ENCODE measurements around the gene HOATZ.

Gene HOATZ

DNA sequence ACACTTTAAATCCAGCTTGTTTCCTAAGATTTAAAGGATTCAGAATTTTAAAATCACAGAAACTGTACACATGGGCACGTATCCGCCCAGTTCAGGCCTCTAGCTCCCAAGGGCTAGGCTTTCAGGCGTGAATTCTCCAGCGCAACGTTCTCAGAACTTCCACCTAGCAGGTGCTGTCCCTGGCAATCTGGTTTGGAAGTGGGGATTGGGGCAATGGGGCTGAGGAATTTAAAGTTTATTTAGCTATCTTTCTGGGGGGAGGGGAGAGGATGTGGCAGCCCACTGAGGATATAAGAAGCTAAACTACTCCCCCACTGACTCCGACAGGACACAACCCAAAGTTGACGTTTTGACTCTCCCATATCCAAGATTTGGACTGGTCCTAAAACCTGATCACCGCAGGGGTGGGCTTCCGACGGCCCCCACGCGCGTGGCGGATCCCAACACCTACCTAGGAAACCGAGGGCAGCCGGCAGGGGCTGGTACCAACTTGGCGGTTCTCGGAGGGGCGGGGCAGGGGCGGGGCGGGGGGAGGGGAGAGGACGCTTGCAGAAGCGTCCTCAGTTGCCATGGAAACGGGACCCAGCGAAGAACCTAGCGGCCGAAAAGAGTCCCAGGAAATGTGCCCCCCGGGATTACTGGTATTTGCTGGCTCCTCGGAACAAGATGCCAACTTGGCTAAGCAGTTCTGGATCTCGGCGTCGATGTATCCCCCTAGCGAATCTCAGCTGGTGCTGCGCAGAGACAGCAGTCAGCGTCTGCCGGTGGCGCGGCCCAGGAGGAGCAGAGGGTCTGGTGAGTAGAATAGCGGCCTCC, at the start of gene HOATZ:
Gene HOATZ, plus strand, starts transcription at position 563 of the 816 bp plus-strand sequence. Its CDS starts 7 bp downstream, at position 570.
- no peak for DNase-seq (ENCODE audit: low read depth)

DNA sequence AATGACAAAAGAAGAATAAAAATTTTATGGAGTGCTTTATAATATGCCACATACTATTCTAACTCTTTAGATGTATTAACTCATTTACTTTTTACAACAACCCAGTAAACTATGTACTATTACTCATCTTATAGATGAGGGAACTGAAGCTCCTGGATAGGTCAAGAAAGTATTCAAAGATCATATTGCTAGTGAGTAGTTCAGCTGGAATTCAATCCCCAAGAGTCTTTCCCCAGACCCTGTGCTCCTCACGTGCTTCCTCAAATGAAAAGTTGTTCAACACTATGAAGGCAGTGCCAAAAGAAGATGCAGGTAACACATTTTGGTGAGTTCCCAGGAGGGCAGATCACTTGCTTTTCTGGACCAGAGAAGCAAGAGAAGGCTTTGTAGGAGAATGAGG, 49.2 kb upstream of the HOATZ start:
- DNase-seq (ENCODE audit: low read depth), result no peak

DNA sequence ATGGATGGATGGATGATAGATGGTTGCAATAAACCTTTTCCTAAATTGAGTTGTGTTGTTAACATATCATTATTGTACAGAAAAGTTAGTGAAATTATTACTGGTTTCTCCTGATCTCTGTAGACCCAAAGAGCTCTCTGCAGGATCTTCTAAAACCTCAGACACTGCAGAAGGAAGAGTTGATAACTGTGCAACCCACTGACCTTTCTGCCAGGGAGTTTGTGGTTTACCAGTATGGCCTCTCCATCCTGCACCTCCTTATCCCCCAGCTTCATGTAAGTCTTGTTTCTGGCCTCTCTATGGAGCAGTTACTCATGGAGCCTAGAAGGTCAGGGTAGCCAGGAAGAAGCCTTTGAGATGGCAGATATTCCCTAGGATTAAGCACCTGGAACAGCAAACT, 48.0 kb upstream of the HOATZ start:
- DNase-seq (ENCODE audit: low read depth), result peak; percentile 55

DNA sequence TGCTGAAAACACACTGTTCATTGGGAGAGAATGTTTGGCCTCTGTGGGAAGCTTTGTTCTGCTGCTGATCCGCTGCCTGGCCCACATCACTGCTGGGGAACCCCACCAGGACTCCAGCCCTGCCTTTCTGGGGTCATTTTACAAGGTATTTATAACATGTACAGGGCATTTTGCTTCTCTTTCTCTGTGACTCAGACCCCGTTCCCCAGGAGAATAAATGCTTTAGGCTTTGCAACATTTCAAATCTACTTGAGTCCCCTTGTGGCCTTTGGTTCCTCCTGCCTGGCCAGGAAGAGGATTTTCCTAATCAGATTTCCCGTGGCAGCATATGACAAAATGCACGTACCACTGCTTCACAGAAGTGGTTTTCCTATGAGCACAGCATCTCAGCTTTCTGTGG, 45.4 kb upstream of the HOATZ start:
- no peak for DNase-seq (ENCODE audit: low read depth)

DNA sequence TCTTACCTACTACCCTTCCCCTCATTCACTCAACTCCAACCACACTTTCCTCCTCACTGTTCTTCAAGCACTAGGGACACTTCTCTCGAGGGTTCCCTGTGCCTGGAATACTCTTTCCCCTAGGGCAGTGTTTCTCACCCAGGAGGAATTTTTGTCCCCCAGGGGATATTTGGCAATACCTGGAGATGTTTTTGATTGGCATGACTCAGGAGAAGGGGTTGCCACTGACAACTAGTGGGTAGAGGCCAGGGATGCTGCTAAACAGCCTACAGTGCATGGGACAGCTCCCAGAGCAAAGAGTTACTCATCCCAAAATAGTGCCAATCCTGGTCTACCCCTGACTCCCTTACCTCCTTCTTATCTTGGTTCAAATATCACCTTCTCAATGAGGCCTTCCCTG, 42.4 kb upstream of the HOATZ start:
- DNase-seq (ENCODE audit: low read depth), result no peak

DNA sequence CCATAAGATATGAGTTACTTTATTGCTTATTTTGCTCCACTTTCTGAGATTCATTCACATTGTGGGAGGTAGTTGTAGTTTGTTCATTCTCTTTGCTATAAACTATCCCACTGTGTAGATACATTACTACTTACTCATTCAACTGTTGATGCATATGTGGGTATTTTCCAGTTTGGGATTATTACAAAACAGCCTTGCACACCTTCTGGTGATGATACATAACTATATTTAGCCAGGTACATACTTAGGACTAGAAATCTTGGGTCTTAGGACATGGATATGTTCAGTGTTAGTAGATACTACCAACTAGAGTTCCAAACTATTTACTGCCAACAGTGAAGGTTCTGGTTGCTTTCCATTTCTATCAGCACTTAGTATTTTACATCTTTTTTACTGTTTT, 40.1 kb upstream of the HOATZ start:
- no peak for DNase-seq (ENCODE audit: low read depth)

DNA sequence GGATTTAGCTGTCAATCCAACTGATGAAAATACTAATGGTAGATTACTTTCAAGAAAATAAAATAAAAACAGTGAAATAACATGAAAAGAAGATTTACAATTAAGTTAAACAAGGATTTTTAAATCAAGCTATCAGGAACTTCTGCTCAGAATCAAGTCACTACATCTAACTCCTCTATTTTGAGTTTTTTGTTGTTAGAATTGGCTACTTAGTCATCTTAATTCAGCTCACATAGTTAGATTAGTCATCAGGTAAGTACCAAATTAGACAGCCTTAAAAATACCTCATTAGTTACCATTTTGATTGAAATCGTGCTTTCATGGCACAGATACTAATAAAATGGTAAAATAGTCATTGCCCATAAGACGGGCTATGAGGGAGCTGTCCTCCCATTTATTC, 38.2 kb upstream of the HOATZ start:
- no peak for DNase-seq (ENCODE audit: low read depth)

DNA sequence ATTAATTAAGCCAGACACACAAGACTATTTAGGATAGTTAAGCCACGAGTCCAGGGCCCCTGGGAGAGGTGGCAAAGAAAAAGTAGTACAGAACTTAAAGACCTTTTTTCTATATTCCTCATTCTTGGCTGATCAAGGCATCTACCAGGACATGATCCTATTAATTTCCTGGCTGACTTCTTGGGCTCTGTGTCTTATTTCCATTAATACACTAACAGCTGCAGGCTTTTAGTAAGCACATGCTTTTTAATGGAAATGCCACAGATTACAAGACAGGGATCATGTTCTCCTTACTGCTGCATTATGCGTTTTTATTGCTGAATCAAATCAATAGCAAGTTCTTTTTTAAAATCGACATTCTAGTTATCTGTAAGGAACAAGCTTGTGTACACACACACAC, 37.6 kb upstream of the HOATZ start:
- DNase-seq (ENCODE audit: low read depth), result no peak

DNA sequence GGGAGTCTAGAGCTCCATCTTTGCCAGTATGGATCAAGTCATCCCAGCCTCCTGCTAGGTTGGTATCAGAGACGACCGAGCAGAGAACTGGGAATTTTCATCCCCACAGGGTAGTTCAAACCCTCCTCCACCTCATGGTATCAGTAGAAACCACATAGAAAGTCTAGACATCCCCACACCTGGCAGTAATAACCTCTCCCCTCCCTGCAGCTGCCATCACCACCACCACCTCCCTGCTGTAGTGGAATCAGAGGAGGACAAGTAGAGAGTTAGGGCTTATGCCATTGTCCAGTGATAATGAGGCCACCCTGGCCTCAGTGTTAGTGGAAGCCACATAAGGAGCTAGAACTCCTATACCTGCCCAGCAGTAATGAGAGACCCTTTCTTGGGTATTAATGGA, 36.7 kb upstream of the HOATZ start:
- no peak for DNase-seq (ENCODE audit: low read depth)

DNA sequence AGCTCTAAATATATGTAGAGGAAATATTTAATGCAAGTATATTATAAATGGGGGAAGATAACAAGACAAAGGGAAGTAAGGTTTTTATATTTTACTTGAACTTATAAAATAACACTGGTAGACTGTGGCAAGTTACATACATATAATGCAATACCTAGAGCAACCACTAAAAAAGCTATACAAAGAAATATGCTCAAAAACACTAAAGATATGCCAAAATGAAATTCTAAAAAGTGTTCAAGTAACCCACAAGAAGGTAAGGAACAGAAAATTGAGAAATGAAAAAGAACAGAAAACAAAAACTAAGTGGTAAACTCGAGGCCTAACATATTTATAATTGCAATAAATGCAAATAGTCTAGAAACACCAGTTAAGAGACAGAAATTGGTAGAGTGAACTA, 34.9 kb upstream of the HOATZ start:
- DNase-seq (ENCODE audit: low read depth), result no peak

DNA sequence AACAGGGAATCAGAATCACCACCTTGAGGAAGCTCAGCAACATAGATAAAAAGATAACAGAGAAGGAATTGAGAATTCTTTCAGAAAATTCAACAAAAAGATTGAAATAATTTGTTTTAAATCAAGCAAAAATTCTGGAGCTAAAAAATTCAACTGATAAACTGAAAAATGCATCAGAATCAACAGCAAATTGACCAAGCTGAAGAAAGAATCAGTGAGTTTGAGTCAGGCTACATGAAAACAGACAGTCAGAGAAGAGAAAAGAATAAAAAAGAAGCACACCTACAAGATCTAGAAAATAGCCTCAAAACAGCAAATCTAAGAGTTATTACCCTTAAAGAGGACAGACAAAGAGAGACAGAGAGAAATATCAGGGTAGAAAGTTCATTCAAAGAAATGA, 31.1 kb upstream of the HOATZ start:
- DNase-seq (ENCODE audit: low read depth), result no peak

DNA sequence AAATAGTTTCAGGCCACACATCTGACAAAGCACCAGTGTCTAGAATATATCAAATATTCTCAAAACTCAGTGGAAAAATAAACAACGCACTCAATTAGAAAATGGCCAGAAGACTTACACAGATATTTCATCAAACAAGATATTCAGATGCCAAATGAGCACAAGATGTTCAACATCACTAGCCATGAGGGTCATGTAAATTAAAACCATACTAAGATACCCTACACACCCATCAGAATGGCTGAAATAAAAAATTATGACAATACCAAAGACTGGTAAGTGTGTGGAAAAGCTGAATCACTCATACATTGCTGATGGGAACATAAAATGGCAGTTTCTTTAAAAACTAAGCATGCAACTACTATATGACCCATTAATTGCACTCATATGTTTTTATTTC, 24.1 kb upstream of the HOATZ start:
- DNase-seq (ENCODE audit: low read depth), result no peak

DNA sequence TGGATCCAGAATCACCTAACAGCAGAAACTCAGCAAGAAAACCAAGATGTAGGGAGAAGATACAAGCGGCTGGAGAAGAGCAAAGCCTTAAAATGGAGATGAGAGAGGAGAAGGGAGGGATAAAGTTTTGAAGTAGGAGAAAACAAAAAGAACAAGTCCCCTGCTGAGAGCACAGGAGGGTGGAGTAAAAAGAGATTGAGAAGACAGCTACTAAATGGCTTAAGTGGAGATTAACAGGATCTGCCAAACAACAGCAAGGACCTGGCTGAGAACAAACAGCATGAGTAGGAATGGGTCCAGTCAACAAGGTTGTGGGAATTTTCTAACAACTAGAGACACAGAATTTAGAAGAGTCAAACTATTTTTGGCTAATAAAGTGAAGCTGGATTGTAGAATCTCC, 20.5 kb upstream of the HOATZ start:
- no peak for DNase-seq (ENCODE audit: low read depth)

DNA sequence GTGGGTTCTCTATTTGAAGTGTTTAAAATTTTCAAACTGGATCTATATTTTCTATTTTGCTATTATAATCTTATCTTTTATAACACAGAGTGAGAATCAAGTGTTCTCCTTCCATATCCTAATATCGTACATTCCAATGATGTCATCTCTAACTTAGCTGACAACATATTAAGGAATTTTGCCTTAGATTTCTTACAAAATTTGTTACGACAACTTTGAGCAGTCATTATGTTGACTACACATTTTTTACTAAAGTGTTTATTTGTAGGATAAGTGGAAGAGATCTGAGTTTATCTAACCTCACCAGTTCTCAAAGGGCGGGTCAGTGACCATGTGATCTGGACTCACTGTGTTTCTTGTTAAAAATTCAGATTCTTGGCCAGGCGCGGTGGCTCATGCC, 15.1 kb upstream of the HOATZ start:
- DNase-seq (ENCODE audit: low read depth), result no peak

DNA sequence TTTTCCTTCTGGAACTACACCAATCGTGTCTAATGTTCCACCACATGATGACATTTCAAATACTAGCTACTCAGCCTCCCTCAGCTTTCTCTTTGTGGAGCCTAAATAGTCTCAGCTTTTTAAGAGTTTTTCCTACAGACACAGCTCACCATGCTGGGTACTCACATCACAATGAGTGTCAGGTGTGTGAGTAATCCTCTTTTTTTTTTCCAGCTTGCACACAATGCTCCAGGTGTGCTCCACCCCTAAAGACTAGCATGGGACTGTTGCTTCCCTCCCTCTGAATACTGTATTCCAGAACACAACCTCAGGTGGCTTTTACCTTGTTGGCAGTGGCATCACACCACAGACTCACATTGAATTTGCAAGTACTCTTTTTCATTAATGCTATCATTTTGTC, 14.1 kb upstream of the HOATZ start:
- DNase-seq (ENCODE audit: low read depth), result no peak

DNA sequence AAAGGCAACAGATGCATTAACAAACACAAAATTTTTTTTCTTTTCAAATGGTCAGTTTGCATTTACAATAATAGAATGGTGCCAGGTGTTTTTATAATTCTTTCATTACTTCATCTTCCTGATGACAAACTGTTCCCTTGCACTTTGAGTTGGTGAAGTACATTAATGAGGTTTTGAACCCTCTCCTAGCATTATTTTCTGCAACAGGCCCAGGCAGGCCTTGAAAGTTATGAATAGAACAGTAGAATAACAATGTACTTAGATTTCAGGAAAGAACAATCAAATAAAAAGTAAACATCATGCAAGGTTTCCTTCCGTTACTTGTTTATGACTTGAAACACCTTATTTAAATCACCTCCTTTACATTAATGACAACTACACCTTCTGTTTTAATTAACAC, 12.0 kb upstream of the HOATZ start:
- DNase-seq (ENCODE audit: low read depth), result no peak

DNA sequence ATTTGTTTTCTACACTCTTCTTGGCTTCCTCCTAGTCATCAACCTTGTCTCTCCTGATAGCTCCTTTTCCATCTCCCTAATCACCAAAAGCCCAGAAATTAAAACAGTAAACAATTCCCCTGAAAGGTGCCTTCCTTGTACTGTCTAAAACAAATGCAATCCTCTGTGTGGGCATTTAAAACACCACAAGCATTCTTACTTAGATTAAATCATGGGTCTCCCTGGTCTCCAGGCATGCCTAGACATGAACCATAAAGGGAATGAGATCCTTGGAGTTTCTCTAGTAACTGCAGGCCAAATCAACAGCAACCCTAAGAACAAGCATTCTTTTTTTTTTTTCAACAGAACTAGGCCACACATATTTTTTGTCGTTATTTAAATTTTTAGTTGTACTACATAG, 4.3 kb upstream of the HOATZ start:
- DNase-seq (ENCODE audit: low read depth), result no peak

DNA sequence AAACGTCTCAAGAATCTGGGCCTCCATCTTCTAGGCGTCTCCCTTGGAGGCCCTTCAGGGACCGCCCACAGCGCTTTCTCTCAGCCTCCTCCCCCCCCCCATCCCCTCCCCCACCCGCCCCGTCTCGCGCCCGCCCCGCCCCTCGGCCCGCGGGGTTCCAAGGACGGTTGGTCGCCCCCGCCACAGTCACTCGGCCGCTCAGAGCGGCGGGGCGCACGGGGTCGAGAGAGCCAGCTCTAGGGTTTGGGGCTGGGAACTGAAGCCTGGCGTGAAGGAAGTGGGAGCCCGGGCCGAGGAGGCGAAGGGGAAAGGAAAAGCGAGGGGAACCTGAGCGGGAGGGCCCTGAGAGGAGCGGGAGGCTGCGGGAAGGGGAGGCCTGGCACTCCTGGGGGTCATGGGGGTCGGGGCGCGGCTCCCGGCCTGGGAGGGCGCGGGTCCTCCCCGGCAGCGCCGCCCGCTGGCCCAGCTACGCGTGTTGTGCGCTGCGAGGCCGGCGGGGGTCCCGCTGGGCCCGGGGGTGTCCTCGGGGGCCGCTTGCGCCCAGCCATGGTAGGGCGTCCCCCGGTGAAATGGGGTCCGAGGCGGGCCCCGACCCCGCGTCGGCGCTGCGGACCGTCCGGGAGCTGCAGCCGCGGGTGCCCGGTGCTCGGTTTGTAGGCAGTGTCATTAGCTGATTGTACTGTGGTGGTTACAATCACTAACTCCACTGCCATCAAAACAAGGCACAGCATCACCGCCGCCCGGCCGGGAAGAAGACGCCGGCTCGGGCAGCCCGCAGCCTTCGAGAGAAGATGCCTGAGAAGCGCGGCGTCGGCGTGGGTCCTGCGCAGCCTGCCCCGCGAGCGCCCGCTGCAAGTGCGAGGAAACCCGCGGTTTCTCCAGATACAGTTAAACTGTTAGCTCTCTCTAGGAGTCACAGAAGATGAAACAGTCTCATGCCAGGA, 2.0 kb upstream of the HOATZ start, which contains the start of gene BTG4:
Gene BTG4, minus strand, starts transcription at position 91 of the 944 bp plus-strand sequence. CDS start 13,610 bp downstream, outside the sequence.
- no peak for DNase-seq (ENCODE audit: low read depth)

DNA sequence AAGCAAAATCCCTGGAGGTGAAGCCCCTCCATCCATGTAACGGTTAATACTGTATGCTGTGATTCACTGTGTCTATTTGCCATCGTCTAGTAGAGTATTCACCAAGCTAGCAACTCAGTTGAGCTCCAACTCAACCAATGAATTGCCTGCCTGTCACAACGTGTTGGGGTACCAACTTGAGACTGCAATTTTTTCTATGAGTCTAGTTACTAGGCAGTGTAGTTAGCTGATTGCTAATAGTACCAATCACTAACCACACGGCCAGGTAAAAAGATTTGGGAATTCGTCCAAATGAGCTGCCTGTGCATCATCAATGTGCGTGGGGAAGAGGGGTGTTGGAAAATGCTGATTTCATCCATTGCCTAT, 1.4 kb upstream of the HOATZ start:
- DNase-seq (ENCODE audit: low read depth), result no peak

DNA sequence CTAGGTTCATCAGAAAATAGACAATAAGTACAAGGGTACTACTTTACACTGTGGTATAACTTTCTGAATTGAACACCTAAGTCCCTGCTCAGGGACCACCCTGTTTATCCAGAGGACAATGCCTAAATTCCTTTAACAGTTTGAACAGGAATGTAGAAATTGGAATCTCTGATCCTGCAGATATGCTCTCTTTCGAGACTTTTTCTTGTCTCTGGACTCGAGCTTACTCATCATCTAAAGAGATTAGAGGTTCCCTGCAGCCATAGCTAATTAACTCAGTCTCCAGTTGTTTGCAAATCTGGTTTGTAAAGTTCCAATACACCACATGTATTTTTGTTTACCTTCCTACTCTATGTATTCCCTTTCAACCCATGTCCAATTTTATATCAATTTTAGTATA, 1.0 kb downstream of the HOATZ start:
- DNase-seq (ENCODE audit: low read depth), result no peak

DNA sequence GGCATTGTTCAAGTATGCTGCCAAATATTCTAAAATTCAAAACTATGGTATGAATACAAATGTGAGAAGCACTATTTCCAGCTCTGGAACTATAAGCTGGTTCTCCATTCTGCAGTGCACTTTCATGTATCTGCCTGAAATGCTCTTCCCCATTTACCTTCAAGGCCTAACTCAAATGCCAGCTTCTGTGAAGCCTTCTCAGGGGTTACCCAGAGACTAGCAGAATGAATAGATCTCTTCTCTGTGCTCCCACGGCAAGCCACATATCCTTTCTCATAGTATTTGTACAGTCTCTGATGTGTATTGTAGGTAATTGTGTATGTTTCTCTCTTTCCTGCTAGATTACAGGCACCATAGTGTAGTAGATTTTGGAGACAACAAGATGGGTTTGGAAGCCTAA, 4.1 kb downstream of the HOATZ start:
- no peak for DNase-seq (ENCODE audit: low read depth)

DNA sequence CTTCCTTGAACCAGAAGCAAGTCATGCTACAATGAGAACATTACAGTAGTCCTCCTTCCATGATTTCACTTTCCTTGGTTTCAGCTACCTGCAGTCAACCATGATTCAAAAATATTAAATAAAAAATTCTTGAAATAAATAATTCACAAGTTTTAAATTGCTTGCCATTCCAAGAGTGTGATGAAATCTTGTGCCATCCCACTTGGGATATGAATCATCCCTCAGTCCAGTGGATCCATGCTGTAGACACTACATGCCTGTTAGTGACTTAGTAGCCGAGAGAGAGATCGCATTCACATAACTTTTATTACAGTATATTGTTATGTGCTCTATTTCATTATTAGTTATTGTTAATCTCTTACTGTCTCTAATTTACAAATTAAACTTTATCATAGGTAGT, 6.0 kb downstream of the HOATZ start:
- no peak for DNase-seq (ENCODE audit: low read depth)

DNA sequence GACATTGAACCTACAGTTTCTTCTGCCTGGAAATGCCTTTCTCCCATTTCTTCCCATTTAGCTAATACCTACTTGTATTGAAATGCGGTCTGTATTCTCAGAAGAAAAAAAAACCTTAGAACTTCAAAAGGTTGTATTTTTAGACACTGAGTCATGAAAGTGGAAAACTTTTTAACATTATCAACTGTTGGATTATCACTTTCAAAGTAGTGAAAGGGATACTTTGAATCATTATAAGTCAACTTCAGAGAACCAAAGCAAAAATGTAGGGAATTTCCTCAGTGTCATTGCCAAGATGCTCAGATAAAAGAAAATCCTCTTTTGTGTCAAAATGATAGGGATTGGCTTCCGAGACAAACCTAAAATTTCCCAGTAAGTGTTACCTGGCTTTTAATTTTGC, 6.6 kb downstream of the HOATZ start:
- no peak for DNase-seq (ENCODE audit: low read depth)
